Measurements from ENCODE around the gene SGK2. TPM values are rescaled to one million over a fixed set of nuclear protein-coding genes. Genes with fewer than 3 reads are reported as not detected.

Gene SGK2
- total and polyA plus RNA-seq, 4 experiments from 2014 or later, result 0.70 to 1.6 TPM; not detected in 2

DNA sequence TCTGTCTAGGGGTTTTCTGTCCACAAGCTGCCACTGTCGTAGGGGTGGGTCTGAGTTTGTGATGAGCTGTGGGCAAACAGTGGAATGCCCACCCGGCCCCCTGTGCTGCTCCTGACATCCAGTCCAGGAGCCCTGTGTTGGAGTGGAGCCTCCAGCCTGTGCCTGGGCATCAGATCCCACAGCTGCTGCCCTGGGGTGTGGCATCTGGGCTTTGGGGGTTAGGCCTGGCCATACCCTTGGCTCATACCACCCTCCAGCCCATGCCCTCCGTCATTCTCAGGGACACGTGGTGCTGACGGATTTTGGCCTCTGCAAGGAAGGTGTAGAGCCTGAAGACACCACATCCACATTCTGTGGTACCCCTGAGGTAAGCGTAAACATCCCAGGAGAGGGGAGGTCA, 12.9 kb downstream of the SGK2 start:
- no peaks in the 10 kb centered on the region for H3K27me3 ChIP-seq (ENCODE audit: insufficient read depth, low read length)
- H3K4me3 Mint-ChIP-seq, result no peak overlapping the region
- no peak overlapping the region for H3K4me3 ChIP-seq (ENCODE audit: low read length in 2 of 2)
- CTCF ChIA-PET (ENCODE audit: partially characterized antibody), result no interaction called here
- no peaks in the 10 kb centered on the region for H3K4me1 ChIP-seq (ENCODE audit: insufficient read depth, low read length)
- POLR2A ChIA-PET (ENCODE audit: partially characterized antibody), result no interaction called here
- intact Hi-C loops (cut with micrococcal nuclease), result no loop called here
- no peak overlapping the region for H3K27ac Mint-ChIP-seq
- DNase-seq, result no peak
- no peaks in the 10 kb centered on the region for H3K27me3 Mint-ChIP-seq
- H3K9me3 Mint-ChIP-seq, result no peaks in the 10 kb centered on the region
- no peaks in the 10 kb centered on the region for H3K9me3 ChIP-seq (ENCODE audit: control insufficient read depth in 1 of 2, low read length in 2 of 2)
- no peaks in the 10 kb centered on the region for H3K4me1 Mint-ChIP-seq
- no peaks in the 10 kb centered on the region for H3K36me3 ChIP-seq (ENCODE audit: insufficient read depth, low read length)
- no peaks in the 10 kb centered on the region for H3K36me3 Mint-ChIP-seq
- no peak overlapping the region for H3K27ac ChIP-seq (ENCODE audit: low read depth, low read length)

DNA sequence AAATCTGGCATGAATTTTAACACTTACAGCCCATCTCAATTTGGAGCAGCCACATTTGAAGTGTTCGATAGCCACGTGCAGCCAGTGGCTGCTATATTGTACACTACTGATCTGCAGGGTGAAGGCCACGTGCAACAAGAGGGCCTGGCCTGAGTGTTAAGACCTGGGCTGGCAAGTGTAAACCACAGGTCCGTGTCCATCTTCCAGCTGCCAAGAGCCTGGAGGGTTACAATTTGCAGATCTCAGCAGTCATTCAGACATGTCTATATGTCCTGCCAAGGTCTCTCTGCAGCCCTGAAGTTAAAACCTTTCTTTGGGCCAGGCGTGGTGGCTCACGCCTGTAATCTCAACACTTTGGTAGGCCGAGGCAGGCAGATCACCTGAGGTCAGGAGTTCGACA, 14.1 kb downstream of the SGK2 start:
- Histone ChIP-seq H3K4me3 (ENCODE audit: low read length in 2 of 2) (no peak overlapping the region), H3K4me1 (ENCODE audit: insufficient read depth, low read length) (no peaks in the 10 kb centered on the region), H3K27ac (ENCODE audit: low read depth, low read length) (no peak overlapping the region), H3K9me3 (ENCODE audit: control insufficient read depth in 1 of 2, low read length in 2 of 2) (no peaks in the 10 kb centered on the region), H3K27me3 (ENCODE audit: insufficient read depth, low read length) (no peaks in the 10 kb centered on the region), H3K36me3 (ENCODE audit: insufficient read depth, low read length) (no peaks in the 10 kb centered on the region)
- DNase-seq, result no peak
- Mint-ChIP-seq H3K4me3 (no peak overlapping the region), H3K36me3 (no peaks in the 10 kb centered on the region), H3K27me3 (no peaks in the 10 kb centered on the region), H3K9me3 (no peaks in the 10 kb centered on the region), H3K4me1 (no peaks in the 10 kb centered on the region), H3K27ac (no peak overlapping the region)
- intact Hi-C loops (cut with micrococcal nuclease), result no loop called here
- ChIA-PET POLR2A (ENCODE audit: partially characterized antibody) (no interaction called here), CTCF (ENCODE audit: partially characterized antibody) (no interaction called here)

- peak overlapping the region in 1 of 7 donors; percentile 75 for H3K27ac Mint-ChIP-seq
- H3K27me3 ChIP-seq (ENCODE audit: insufficient read depth, low read length), result no peaks in the 10 kb centered on the region
- H3K27me3 Mint-ChIP-seq, result no peaks in the 10 kb centered on the region
- H3K4me3 ChIP-seq (ENCODE audit: low read length in 2 of 2), result no peak overlapping the region
- no peak for DNase-seq
- no peaks in the 10 kb centered on the region for H3K4me1 Mint-ChIP-seq
- no peaks in the 10 kb centered on the region for H3K9me3 ChIP-seq (ENCODE audit: control insufficient read depth in 1 of 2, low read length in 2 of 2)
- intact Hi-C loops (cut with micrococcal nuclease), result no loop called here
- H3K4me1 ChIP-seq (ENCODE audit: insufficient read depth, low read length), result no peaks in the 10 kb centered on the region
- no peak overlapping the region for H3K27ac ChIP-seq (ENCODE audit: low read depth, low read length)
- no peaks in the 10 kb centered on the region for H3K36me3 ChIP-seq (ENCODE audit: insufficient read depth, low read length)
- CTCF ChIA-PET (ENCODE audit: partially characterized antibody), result no interaction called here
- no peaks in the 10 kb centered on the region for H3K36me3 Mint-ChIP-seq
- H3K4me3 Mint-ChIP-seq, result no peak overlapping the region
- no peaks in the 10 kb centered on the region for H3K9me3 Mint-ChIP-seq
- POLR2A ChIA-PET (ENCODE audit: partially characterized antibody), result no interaction called here
Measured at GRCh38 chr20:43576108-43576507, 17.3 kb downstream of the SGK2 start.

GRCh38 chr20:43579861-43580793, 21.3 kb downstream of the SGK2 start:
- no peak for DNase-seq
- ChIA-PET POLR2A (ENCODE audit: partially characterized antibody) (no interaction called here), CTCF (ENCODE audit: partially characterized antibody) (no interaction called here)
- H3K4me1 ChIP-seq (ENCODE audit: insufficient read depth, low read length), result no peaks in the 10 kb centered on the region
- H3K4me1 Mint-ChIP-seq, result no peaks in the 10 kb centered on the region
- no peaks in the 10 kb centered on the region for H3K27me3 ChIP-seq (ENCODE audit: insufficient read depth, low read length)
- peak overlapping the region in 2 of 7 donors; percentile 23 to 24 for H3K27ac Mint-ChIP-seq
- no peaks in the 10 kb centered on the region for H3K27me3 Mint-ChIP-seq
- H3K36me3 Mint-ChIP-seq, result no peaks in the 10 kb centered on the region
- no peaks in the 10 kb centered on the region for H3K9me3 ChIP-seq (ENCODE audit: control insufficient read depth in 1 of 2, low read length in 2 of 2)
- H3K9me3 Mint-ChIP-seq, result no peaks in the 10 kb centered on the region
- H3K4me3 ChIP-seq (ENCODE audit: low read length in 2 of 2), result no peak overlapping the region
- H3K4me3 Mint-ChIP-seq, result no peak overlapping the region
- intact Hi-C loops (cut with micrococcal nuclease), result no loop called here
- H3K27ac ChIP-seq (ENCODE audit: low read depth, low read length), result no peak overlapping the region
- no peaks in the 10 kb centered on the region for H3K36me3 ChIP-seq (ENCODE audit: insufficient read depth, low read length)

DNA sequence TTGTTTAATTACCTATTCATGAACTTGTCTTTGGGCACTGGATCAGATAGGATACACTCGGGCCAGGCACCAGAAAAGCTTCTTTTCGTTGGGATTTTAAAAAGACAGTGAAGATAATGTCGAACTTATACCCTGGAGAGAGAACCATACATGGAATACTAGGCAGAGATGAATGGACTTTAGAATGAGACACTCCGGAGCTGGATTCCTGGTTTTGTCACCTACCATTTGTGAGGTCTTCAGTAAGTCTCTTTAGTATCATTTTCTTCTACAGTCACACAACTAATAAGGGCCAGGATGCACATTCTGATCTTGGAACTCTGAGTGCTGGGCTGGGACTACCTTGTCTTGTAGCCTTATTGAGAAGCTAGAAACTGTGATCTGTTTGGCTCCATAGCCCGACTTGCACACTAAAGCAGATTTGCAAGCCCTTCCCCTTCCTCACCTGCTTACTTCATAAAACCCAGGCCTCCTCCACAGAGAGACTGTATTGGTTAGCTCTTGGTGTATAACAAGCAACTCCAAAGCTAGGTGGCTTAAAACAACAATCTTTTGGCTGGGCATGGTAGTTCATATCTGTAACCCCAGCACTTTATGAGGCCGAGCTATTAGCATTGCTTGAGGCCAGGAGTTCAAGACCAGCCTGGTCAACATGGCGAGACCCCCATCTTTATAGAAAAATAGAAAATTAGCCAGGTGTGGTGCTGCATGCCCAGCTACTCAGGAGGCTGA, 24.5 kb downstream of the SGK2 start:
- no peaks in the 10 kb centered on the region for H3K9me3 Mint-ChIP-seq
- H3K4me1 Mint-ChIP-seq, result no peaks in the 10 kb centered on the region
- H3K36me3 Mint-ChIP-seq, result no peaks in the 10 kb centered on the region
- Histone ChIP-seq H3K9me3 (ENCODE audit: control insufficient read depth in 1 of 2, low read length in 2 of 2) (no peaks in the 10 kb centered on the region), H3K27ac (ENCODE audit: low read depth, low read length) (no peak overlapping the region), H3K4me1 (ENCODE audit: insufficient read depth, low read length) (no peaks in the 10 kb centered on the region), H3K4me3 (ENCODE audit: low read length in 2 of 2) (no peak overlapping the region), H3K36me3 (ENCODE audit: insufficient read depth, low read length) (no peaks in the 10 kb centered on the region), H3K27me3 (ENCODE audit: insufficient read depth, low read length) (no peaks in the 10 kb centered on the region)
- no peak for DNase-seq
- intact Hi-C loops (cut with micrococcal nuclease), result no loop called here
- ChIA-PET CTCF (ENCODE audit: partially characterized antibody) (no interaction called here), POLR2A (ENCODE audit: partially characterized antibody) (interaction anchor here (1.5 kb wide), 1 partner anchor 125 kb away, joined by 3 read pairs; no protein-coding TSS in a partner anchor)
- H3K4me3 Mint-ChIP-seq, result no peak overlapping the region
- peaks cover 2 to 6% of the 10 kb centered on the region in 2 donors for H3K27me3 Mint-ChIP-seq
- peak overlapping the region in 1 of 7 donors; percentile 36 for H3K27ac Mint-ChIP-seq

GRCh38 chr20:43583982-43584432, 25.2 kb downstream of the SGK2 start:
- no peaks in the 10 kb centered on the region for H3K36me3 Mint-ChIP-seq
- H3K9me3 ChIP-seq (ENCODE audit: control insufficient read depth in 1 of 2, low read length in 2 of 2), result no peaks in the 10 kb centered on the region
- H3K27me3 ChIP-seq (ENCODE audit: insufficient read depth, low read length), result no peaks in the 10 kb centered on the region
- H3K27ac Mint-ChIP-seq, result no peak overlapping the region
- intact Hi-C loops (cut with micrococcal nuclease), result no loop called here
- no peak overlapping the region for H3K4me3 Mint-ChIP-seq
- H3K4me1 ChIP-seq (ENCODE audit: insufficient read depth, low read length), result no peaks in the 10 kb centered on the region
- H3K27me3 Mint-ChIP-seq, result peaks cover 2 to 6% of the 10 kb centered on the region in 2 donors
- no peaks in the 10 kb centered on the region for H3K36me3 ChIP-seq (ENCODE audit: insufficient read depth, low read length)
- H3K4me1 Mint-ChIP-seq, result no peaks in the 10 kb centered on the region
- H3K4me3 ChIP-seq (ENCODE audit: low read length in 2 of 2), result no peak overlapping the region
- DNase-seq, result no peak
- ChIA-PET POLR2A (ENCODE audit: partially characterized antibody) (interaction anchor here (1.5 kb wide), 1 partner anchor 126 kb away, joined by 3 read pairs; no protein-coding TSS in a partner anchor), CTCF (ENCODE audit: partially characterized antibody) (no interaction called here)
- no peak overlapping the region for H3K27ac ChIP-seq (ENCODE audit: low read depth, low read length)
- no peaks in the 10 kb centered on the region for H3K9me3 Mint-ChIP-seq

DNA sequence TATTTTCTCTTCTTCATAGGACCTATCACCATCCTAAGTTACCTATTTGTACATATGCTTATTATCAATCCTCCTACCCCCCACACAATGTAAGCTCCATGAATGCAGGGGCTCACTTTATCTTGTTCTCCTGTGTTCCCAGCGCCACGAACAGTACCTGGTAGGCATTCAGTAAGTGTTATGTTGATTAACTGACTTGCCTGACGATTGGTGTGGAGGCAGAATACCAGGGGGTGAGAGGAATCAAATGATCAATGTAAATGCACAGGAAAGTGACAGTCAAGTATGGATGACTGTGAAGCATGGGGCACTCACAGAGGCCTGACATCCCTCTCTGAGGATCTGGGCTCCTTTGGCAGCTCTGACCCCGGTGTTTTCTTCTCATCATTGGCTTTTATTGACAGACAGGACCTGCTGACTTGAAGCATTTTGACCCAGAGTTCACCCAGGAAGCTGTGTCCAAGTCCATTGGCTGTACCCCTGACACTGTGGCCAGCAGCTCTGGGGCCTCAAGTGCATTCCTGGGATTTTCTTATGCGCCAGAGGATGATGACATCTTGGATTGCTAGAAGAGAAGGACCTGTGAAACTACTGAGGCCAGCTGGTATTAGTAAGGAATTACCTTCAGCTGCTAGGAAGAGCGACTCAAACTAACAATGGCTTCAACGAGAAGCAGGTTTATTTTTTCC, 25.8 kb downstream of the SGK2 start:
- Mint-ChIP-seq H3K36me3 (no peaks in the 10 kb centered on the region), H3K27ac (no peak overlapping the region), H3K4me3 (no peak overlapping the region), H3K4me1 (peaks cover 0 to 2% (median 0%) of the 10 kb centered on the region in 4 donors), H3K9me3 (no peaks in the 10 kb centered on the region), H3K27me3 (peaks cover 2 to 6% of the 10 kb centered on the region in 2 donors)
- H3K4me3 ChIP-seq (ENCODE audit: low read length in 2 of 2), result no peak overlapping the region
- ChIA-PET POLR2A (ENCODE audit: partially characterized antibody) (interaction anchor here (1.5 kb wide), 1 partner anchor 126 kb away, joined by 3 read pairs; no protein-coding TSS in a partner anchor), CTCF (ENCODE audit: partially characterized antibody) (interaction anchor here (1.8 kb wide), 1 partner anchor 46 kb away, joined by 5 read pairs; no protein-coding TSS in a partner anchor)
- H3K27ac ChIP-seq (ENCODE audit: low read depth, low read length), result no peak overlapping the region
- no peaks in the 10 kb centered on the region for H3K27me3 ChIP-seq (ENCODE audit: insufficient read depth, low read length)
- DNase-seq, result no peak
- H3K9me3 ChIP-seq (ENCODE audit: control insufficient read depth in 1 of 2, low read length in 2 of 2), result no peaks in the 10 kb centered on the region
- intact Hi-C loops (cut with micrococcal nuclease), result no loop called here
- peaks cover 1% of the 10 kb centered on the region for H3K4me1 ChIP-seq (ENCODE audit: insufficient read depth, low read length)
- H3K36me3 ChIP-seq (ENCODE audit: insufficient read depth, low read length), result no peaks in the 10 kb centered on the region

All from CD4-positive, alpha-beta memory T cell (primary cell).